HG03066 (cell line): Measurements from ENCODE around the gene RMRP.
A peak's percentile ranks its signal among the peaks of the same experiment; 100 is the strongest.

Source experiments
- ATAC-seq: cut with Tn5 transposase; IDR thresholded peaks from one replicate; pipeline ENCODE4 v1.9.1; 2021; ENCODE audit warnings: low read depth; ENCODE audit not compliant: unreplicated experiment

Gene RMRP

GRCh38 chr9:35667939-35668338, 10.1 kb upstream of the RMRP start:
- ATAC-seq: no peak

GRCh38 chr9:35666549-35666948, 8.7 kb upstream of the RMRP start:
- ATAC-seq: no peak

- no peak for ATAC-seq
These were observed 8.2 kb upstream of the RMRP start for GRCh38 chr9:35666045-35666444.

- no peak for ATAC-seq
These were observed 7.6 kb upstream of the RMRP start for GRCh38 chr9:35665471-35665818.

- peak; percentile 72 for ATAC-seq
These were observed 7.0 kb upstream of the RMRP start, which contains the start of gene ARHGEF39 for GRCh38 chr9:35664531-35665470. Gene ARHGEF39 (minus strand): TSS chr9:35665195. CDS start chr9:35665169, 26 bp downstream.

- ATAC-seq: no peak
These were observed 4.6 kb upstream of the RMRP start for GRCh38 chr9:35662437-35662836.

- no peak for ATAC-seq
These were observed 4.0 kb upstream of the RMRP start for GRCh38 chr9:35661756-35662350.

- ATAC-seq: no peak
These were observed 3.2 kb upstream of the RMRP start for GRCh38 chr9:35660966-35661415.

GRCh38 chr9:35659340-35659739, 1.5 kb upstream of the RMRP start:
- no peak for ATAC-seq

- no peak for ATAC-seq
These were observed 1.1 kb upstream of the RMRP start for GRCh38 chr9:35658968-35659220.

GRCh38 chr9:35658137-35658967, 533 bp upstream of the RMRP start, which contains the start of gene CCDC107:
Gene CCDC107 (plus strand): TSS chr9:35658292. CDS start chr9:35658380, 88 bp downstream.
- ATAC-seq: peak; percentile 52

- ATAC-seq: no peak
These were observed 831 bp downstream of the RMRP start for GRCh38 chr9:35656831-35657545.

GRCh38 chr9:35656348-35656747, 1.5 kb downstream of the RMRP start:
- ATAC-seq: no peak

GRCh38 chr9:35653611-35654010, 4.2 kb downstream of the RMRP start:
- ATAC-seq: no peak

- no peak for ATAC-seq
These were observed 5.0 kb downstream of the RMRP start for GRCh38 chr9:35652829-35653209.

- ATAC-seq: no peak
These were observed 5.6 kb downstream of the RMRP start for GRCh38 chr9:35651956-35652828.

GRCh38 chr9:35650341-35651158, 7.3 kb downstream of the RMRP start, which contains the start of gene SIT1:
Gene SIT1 (minus strand): TSS chr9:35650931. CDS start chr9:35650853, 78 bp downstream.
- no peak for ATAC-seq

GRCh38 chr9:35649431-35650340, 8.1 kb downstream of the RMRP start:
- ATAC-seq: no peak
